Gastroesophageal sphincter (tissue), 4 donors: ENCODE results near the gene MRPL44. TPM values are rescaled to one million over a fixed set of nuclear protein-coding genes. Genes with fewer than 3 reads are reported as not detected.
"Not testable (repeated sequence)": the region's sequence is repeated elsewhere in the genome, so short reads cannot be mapped to it uniquely, and the experiment has no call there.

Experiments used
- ATAC-seq: fragments of 150-250 bp; one replicate; pipeline ENCODE4 v1.9.1; 2016; ENCODE audit warnings: mild to moderate bottlenecking, moderate library complexity
- H3K27ac ChIP-seq, 4 donors: fragments of 200-600 bp; sonication (generic) in 3 of 4; 1 replicate in 3 of 4; 2 replicates in 1 of 4; pipeline ENCODE4 v1.5.1; 2016 to 2019
- H3K27me3 ChIP-seq: fragments of 200-600 bp; sonication (generic); one replicate; pipeline ENCODE4 v1.5.1; 2019
- H3K36me3 ChIP-seq, 2 donors: fragments of 200-600 bp; sonication (generic); one replicate each; pipeline ENCODE4 v1.5.1; 2019; ENCODE audit warnings: control low read depth in 1 of 2
- H3K4me1 ChIP-seq, 3 donors: fragments of 200-600 bp; sonication (generic); 1 replicate in 2 of 3; 2 replicates in 1 of 3; pipeline ENCODE4 v1.5.1; 2016 to 2019; ENCODE audit warnings: control low read depth in 2 of 3
- H3K4me3 ChIP-seq, 2 donors: fragments of 200-600 bp; sonication (generic); one replicate each; pipeline ENCODE4 v1.5.1; 2019; ENCODE audit warnings: mild to moderate bottlenecking in 1 of 2, moderate library complexity in 1 of 2
- H3K9me3 ChIP-seq, 3 donors: fragments of 200-600 bp; sonication (generic); one replicate each; pipeline ENCODE4 v1.5.1; 2017 to 2019; ENCODE audit warnings: control low read depth in 2 of 3
- CTCF ChIP-seq, 4 experiments: fragments of 200-600 bp in 2 of 4; fragments of 450-650 bp in 2 of 4; sonication (generic) in 1 of 4; IDR thresholded peaks; one replicate each; pipeline ENCODE4 v1.5.1; 2017 to 2019; ENCODE audit warnings: antibody characterized with exemption in 4 of 4, mild to moderate bottlenecking in 2 of 4, moderate library complexity in 2 of 4
- EP300 ChIP-seq: sonication (generic); formaldehyde crosslinking; IDR thresholded peaks from one replicate; pipeline ENCODE4 v1.6.1; 2017; ENCODE audit warnings: antibody characterized with exemption, mild to moderate bottlenecking
- POLR2A ChIP-seq, 2 donors: fragments of 450-650 bp; IDR thresholded peaks; one replicate each; pipeline ENCODE4 v1.6.1; 2017; ENCODE audit warnings: antibody characterized with exemption in 2 of 2, mild to moderate bottlenecking in 2 of 2, moderate library complexity in 1 of 2
- POLR2AphosphoS5 ChIP-seq: sonication (generic); formaldehyde crosslinking; IDR thresholded peaks from one replicate; pipeline ENCODE4 v1.6.1; 2017; ENCODE audit warnings: antibody characterized with exemption
- WGBS, 2 donors: methylation state at CpG; one replicate each; pipeline ENCODE4 v1.1.5; 2018; ENCODE audit warnings: low coverage in 1 of 2; 5-methylcytosine and 5-hydroxymethylcytosine counted together
- total RNA-seq, 4 donors: library from RNA; depleted of rRNA; stranded (reverse); fragments of >200 nt; gene quantifications; one replicate each; pipeline ENCODE4 v1.1.0, GENCODE V29; 2016

The MRPL44 gene
- total RNA-seq, 4 donors from 2014 or later: 20.3 to 41.8 (median 23.5) TPM

- no peak overlapping the region for H3K4me3 ChIP-seq
- no peak for ATAC-seq
- WGBS, 2 donors: 86% methylated on average over 5 of the region's 11 CpGs; no CpG with 5 or more reads in 1 of the 2 donors
These were observed 42.6 kb downstream of the MRPL44 start for GRCh38 chr2:223999862-224000261.

GRCh38 chr2:224000662-224001061, 43.4 kb downstream of the MRPL44 start:
- H3K9me3 ChIP-seq, ATAC-seq, H3K36me3 ChIP-seq, H3K27me3 ChIP-seq, H3K27ac ChIP-seq, H3K4me3 ChIP-seq, H3K4me1 ChIP-seq: not testable (repeated sequence)
- 84 to 100% methylated on average over 4 of the region's 5 CpGs for WGBS, 2 donors

More at GRCh38 chr2:223999862-224000261, 42.6 kb downstream of the MRPL44 start:
- Histone ChIP-seq H3K27me3 (no peaks in the 10 kb centered on the region), H3K36me3 (no peaks in the 10 kb centered on the region), H3K4me1 (peaks cover 0 to 4% (median 0%) of the 10 kb centered on the region in 3 donors), H3K27ac (no peak overlapping the region), H3K9me3 (no peaks in the 10 kb centered on the region)
- TF ChIP-seq POLR2AphosphoS5: no peak
- TF ChIP-seq EP300: no peak
- TF ChIP-seq CTCF (IDR thresholded peaks at IDR 0.05): no peak
- TF ChIP-seq POLR2A (IDR thresholded peaks at IDR 0.05): no peak

DNA sequence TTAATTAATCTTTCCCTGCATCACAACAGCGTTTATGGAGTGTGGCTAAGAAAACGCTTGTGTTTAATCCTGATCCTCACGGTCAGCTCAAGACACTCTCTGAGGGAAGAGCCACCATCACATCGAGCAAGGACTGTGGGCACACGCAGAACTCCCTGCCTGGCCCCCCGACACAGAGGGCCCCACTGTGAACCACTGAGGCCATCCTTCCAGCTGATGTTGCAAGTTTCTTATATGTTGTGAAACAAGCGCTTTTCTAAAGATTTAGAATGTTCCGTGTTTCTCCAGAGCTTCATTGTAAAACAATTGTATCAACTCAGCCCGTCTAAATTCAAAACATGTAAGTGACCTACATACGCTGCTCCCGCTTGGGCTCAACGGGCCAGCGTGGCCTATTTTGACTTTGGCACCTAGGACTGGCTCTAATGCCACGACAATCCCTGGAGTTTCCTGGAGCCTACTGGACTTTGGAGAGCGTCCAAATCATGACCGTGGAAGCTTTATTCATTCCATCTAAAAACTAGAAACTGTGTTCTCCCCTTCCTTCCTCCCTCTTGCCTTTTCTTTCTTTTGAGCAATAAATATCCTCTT, 46.9 kb downstream of the MRPL44 start:
- no peak overlapping the region for H3K27ac ChIP-seq
- no peaks in the 10 kb centered on the region for H3K27me3 ChIP-seq
- H3K4me1 ChIP-seq: peaks cover 0 to 5% (median 4%) of the 10 kb centered on the region in 3 donors
- TF ChIP-seq EP300 (no peak), POLR2AphosphoS5 (no peak), CTCF (IDR thresholded peaks at IDR 0.05) (no peak), POLR2A (IDR thresholded peaks at IDR 0.05) (no peak)
- no peak for ATAC-seq
- no peak overlapping the region for H3K4me3 ChIP-seq
- H3K36me3 ChIP-seq: no peaks in the 10 kb centered on the region
- 32 to 62% methylated on average over 4 to 16 of the region's 16 CpGs for WGBS, 2 donors
- no peaks in the 10 kb centered on the region for H3K9me3 ChIP-seq

DNA sequence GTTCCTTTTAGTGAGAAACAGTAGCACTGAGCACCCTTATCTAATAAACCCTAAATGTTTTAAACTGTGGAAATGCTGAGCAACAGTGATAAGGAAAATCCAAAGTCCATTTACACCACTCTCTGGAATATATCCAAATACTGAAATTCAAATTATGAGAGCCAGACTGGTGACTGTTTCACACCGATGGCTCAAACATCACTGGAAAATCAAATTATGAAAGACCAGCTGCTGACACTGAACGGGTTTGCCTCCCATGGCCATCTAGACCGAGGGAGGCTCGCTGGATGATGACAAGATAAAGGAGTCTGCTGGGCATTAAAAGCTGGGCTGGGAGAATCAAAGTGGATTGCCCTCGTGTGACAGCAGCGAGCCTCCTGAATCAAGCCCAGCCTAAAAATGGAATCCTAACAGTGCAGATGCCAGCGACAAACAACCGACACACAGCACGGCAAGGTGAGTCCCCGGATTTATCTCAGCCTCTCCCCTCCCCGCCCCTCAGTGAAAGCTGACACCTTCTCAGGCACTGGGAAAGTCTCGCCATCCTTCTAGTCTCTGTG, 51.5 kb downstream of the MRPL44 start:
- no peak for TF ChIP-seq POLR2AphosphoS5
- TF ChIP-seq POLR2A (IDR thresholded peaks at IDR 0.05): no peak
- H3K9me3 ChIP-seq: no peaks in the 10 kb centered on the region
- WGBS, 2 donors: 64 to 78% methylated on average over 7 to 8 of the region's 12 CpGs
- H3K36me3 ChIP-seq: no peaks in the 10 kb centered on the region
- H3K27ac ChIP-seq: no peak overlapping the region
- peaks cover 0 to 5% (median 4%) of the 10 kb centered on the region in 3 donors for H3K4me1 ChIP-seq
- no peaks in the 10 kb centered on the region for H3K27me3 ChIP-seq
- ATAC-seq: peak; percentile 31
- no peak overlapping the region for H3K4me3 ChIP-seq

GRCh38 chr2:224009605-224010315, 52.5 kb downstream of the MRPL44 start:
- Histone ChIP-seq H3K36me3 (no peaks in the 10 kb centered on the region), H3K27ac (no peak overlapping the region), H3K4me3 (no peak overlapping the region), H3K9me3 (no peaks in the 10 kb centered on the region), H3K27me3 (no peaks in the 10 kb centered on the region), H3K4me1 (peaks cover 0 to 5% (median 0%) of the 10 kb centered on the region in 3 donors)
- WGBS, 2 donors: 27 to 51% methylated on average over 2 to 5 of the region's 5 CpGs
- ATAC-seq: no peak
- TF ChIP-seq EP300 (no peak), CTCF (IDR thresholded peaks at IDR 0.05) (no peak), POLR2A (IDR thresholded peaks at IDR 0.05) (no peak), POLR2AphosphoS5 (no peak)

DNA sequence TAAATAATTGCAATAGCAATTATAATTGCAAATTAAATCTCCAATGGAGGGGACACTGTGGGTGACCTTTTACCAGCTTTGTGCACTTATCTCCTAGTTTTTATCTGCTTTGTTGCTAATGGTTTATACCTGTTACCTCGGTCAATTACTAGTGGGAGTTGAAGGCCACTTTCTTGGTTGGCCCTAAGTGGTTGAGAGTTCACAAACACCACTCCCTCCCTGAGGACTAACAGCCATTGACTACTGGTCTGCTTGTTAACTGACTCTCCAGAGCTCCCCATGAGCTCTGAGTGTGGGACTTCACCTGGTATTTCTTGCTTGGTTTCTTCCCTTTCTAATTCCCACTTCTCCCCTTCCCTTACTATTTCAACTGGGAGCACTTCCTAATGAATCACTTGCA, 54.6 kb downstream of the MRPL44 start:
- no peaks in the 10 kb centered on the region for H3K27me3 ChIP-seq
- no peak for TF ChIP-seq CTCF (IDR thresholded peaks at IDR 0.05)
- TF ChIP-seq POLR2A (IDR thresholded peaks at IDR 0.05): no peak
- TF ChIP-seq EP300: no peak
- no peak for TF ChIP-seq POLR2AphosphoS5
- H3K4me1 ChIP-seq: no peaks in the 10 kb centered on the region
- WGBS, 2 donors: 89 to 100% methylated on average over 1 of the region's 1 CpG
- no peak overlapping the region for H3K27ac ChIP-seq
- no peak for ATAC-seq
- no peaks in the 10 kb centered on the region for H3K36me3 ChIP-seq
- no peak overlapping the region for H3K4me3 ChIP-seq
- H3K9me3 ChIP-seq: no peaks in the 10 kb centered on the region
